ENCODE measurements around the gene SGMS1.
"Not testable (repeated sequence)": the region's sequence is repeated elsewhere in the genome, so short reads cannot be mapped to it uniquely, and the experiment has no call there.

SGMS1 gene

DNA sequence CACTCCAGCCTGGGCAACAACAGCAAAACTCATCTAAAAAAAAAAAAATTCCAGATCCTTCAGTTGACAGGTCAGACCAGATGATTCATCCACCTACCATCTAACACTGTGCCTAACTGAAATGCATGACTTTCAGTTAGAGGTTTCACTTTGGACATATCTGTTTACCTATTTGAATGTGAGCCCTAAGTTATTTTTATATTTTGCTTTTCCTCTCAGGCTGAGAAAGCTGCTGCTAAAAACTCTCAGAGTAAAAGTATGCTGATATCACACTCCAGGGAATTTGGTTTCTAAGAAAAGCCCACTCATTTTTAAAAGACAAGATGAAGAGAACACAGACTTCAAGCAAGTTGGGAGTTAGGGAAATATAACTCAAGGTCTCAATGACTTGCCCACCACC is 126.0 kb downstream of the SGMS1 start:
- H3K4me3 ChIP-seq (ENCODE audit: insufficient read depth in 1 of 2, low read depth in 1 of 2, low read length in 2 of 2): peak overlapping the region in 1 of 2 experiments; percentile 63
- no peak overlapping the region for H2BK12ac ChIP-seq (ENCODE audit: low read length in 2 of 2)
- no peak overlapping the region for H3K23ac ChIP-seq (ENCODE audit: low read length in 2 of 2)
- no peak overlapping the region for H2AFZ ChIP-seq (ENCODE audit: low read depth, low read length)
- no peaks in the 10 kb centered on the region for H3K27me3 ChIP-seq (ENCODE audit: control insufficient read depth in 1 of 2, insufficient read depth in 1 of 2, low read length in 2 of 2)
- no peak overlapping the region for H4K91ac ChIP-seq (ENCODE audit: low read length)
- no peak overlapping the region for H3K14ac ChIP-seq (ENCODE audit: low read length in 2 of 2)
- H3K4me1 ChIP-seq (ENCODE audit: control insufficient read depth, insufficient read depth, low read depth, low read length): peaks cover 2% of the 10 kb centered on the region
- H3K4me2 ChIP-seq (ENCODE audit: low read length, poor library complexity, severe bottlenecking): no peak overlapping the region
- H3K9ac ChIP-seq (ENCODE audit: low read length): peak overlapping the region; percentile 62
- peak overlapping the region; percentile 68 for H3K27ac ChIP-seq (ENCODE audit: low read length, poor library complexity, severe bottlenecking)
- H3K36me3 ChIP-seq (ENCODE audit: control insufficient read depth in 1 of 2, insufficient read depth in 2 of 2, low read depth in 1 of 2, low read length in 2 of 2): no peaks in the 10 kb centered on the region
- no peak overlapping the region for H2BK15ac ChIP-seq (ENCODE audit: low read depth, poor library complexity, severe bottlenecking)
- peaks cover 15% of the 10 kb centered on the region for H3K79me1 ChIP-seq (replicated peaks; ENCODE audit: low read length, poor library complexity, severe bottlenecking)
- H2BK5ac ChIP-seq (ENCODE audit: low read depth, low read length, poor library complexity, severe bottlenecking): no peak overlapping the region
- peak; percentile 25 for DNase-seq
- no peak overlapping the region for H3K4ac ChIP-seq (ENCODE audit: low read depth in 1 of 2, low read length in 2 of 2)
- no peaks in the 10 kb centered on the region for H3K9me3 ChIP-seq (ENCODE audit: control insufficient read depth, low read length)
- no peak overlapping the region for H3K18ac ChIP-seq (ENCODE audit: low read depth in 1 of 2, low read length in 2 of 2)
- H2BK120ac ChIP-seq (ENCODE audit: low read depth, low read length): no peak overlapping the region
- no peak overlapping the region for H2AK5ac ChIP-seq (ENCODE audit: low read length, severe bottlenecking)
- H4K8ac ChIP-seq (ENCODE audit: low read length): no peak overlapping the region

DNA sequence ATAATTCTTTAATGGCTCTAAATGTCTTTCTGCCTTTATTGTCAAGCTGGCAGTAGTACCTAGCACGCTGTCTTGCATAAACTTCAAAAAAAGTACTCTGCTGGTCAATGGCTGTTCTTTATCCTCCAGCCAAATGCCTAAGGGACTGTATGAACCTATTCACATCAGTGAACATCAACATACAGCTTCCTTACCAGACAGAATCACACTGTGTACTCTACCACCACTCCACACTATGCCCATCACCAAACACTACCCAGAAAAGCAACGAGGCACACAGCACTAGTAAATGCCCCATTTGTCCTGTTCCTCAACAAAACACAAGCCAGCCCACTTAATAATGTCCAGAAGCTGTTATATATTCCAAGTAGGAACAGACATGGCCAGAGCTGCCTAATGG is 127.5 kb downstream of the SGMS1 start:
- H2BK15ac ChIP-seq (ENCODE audit: low read depth, poor library complexity, severe bottlenecking): no peak overlapping the region
- 93% methylated on average over 2 of the region's 2 CpGs for WGBS
- H3K79me1 ChIP-seq (replicated peaks; ENCODE audit: low read length, poor library complexity, severe bottlenecking): peaks cover 15% of the 10 kb centered on the region

DNA sequence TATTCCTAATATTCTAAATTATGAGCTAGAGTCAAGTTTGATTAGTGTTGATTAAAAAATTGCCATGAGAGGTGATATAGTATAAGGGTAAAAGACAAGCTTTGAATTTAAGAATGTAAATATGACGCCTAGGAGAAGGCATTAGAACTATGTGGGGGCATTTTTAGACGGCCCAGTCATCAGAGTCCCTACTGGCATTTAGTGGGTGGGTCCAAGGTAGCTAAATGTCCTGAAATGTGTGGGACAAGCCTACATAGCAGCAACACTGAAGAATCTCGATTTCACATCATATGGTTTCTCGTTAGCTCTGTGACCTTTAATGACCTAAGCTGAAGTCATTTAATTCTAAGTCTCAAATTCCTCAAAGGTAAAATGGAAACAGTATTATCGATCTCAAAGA is 133.5 kb downstream of the SGMS1 start:
- Histone ChIP-seq H3K36me3 (ENCODE audit: control insufficient read depth in 1 of 2, insufficient read depth in 2 of 2, low read depth in 1 of 2, low read length in 2 of 2) (no peaks in the 10 kb centered on the region), H3K9ac (ENCODE audit: low read length) (no peak overlapping the region), H4K8ac (ENCODE audit: low read length) (no peak overlapping the region), H3K4me2 (ENCODE audit: low read length, poor library complexity, severe bottlenecking) (no peak overlapping the region), H3K4me3 (ENCODE audit: insufficient read depth in 1 of 2, low read depth in 1 of 2, low read length in 2 of 2) (no peak overlapping the region), H3K14ac (ENCODE audit: low read length in 2 of 2) (no peak overlapping the region), H2BK15ac (ENCODE audit: low read depth, poor library complexity, severe bottlenecking) (no peak overlapping the region), H2AK5ac (ENCODE audit: low read length, severe bottlenecking) (no peak overlapping the region), H2BK5ac (ENCODE audit: low read depth, low read length, poor library complexity, severe bottlenecking) (no peak overlapping the region), H3K9me3 (ENCODE audit: control insufficient read depth, low read length) (peaks cover under 1% of the 10 kb centered on the region), H3K79me1 (replicated peaks; ENCODE audit: low read length, poor library complexity, severe bottlenecking) (peaks cover 10% of the 10 kb centered on the region), H3K23ac (ENCODE audit: low read length in 2 of 2) (no peak overlapping the region), H4K91ac (ENCODE audit: low read length) (no peak overlapping the region), H2BK120ac (ENCODE audit: low read depth, low read length) (no peak overlapping the region), H3K27ac (ENCODE audit: low read length, poor library complexity, severe bottlenecking) (no peak overlapping the region), H2BK12ac (ENCODE audit: low read length in 2 of 2) (no peak overlapping the region), H3K27me3 (ENCODE audit: control insufficient read depth in 1 of 2, insufficient read depth in 1 of 2, low read length in 2 of 2) (no peaks in the 10 kb centered on the region), H3K18ac (ENCODE audit: low read depth in 1 of 2, low read length in 2 of 2) (no peak overlapping the region), H3K4me1 (ENCODE audit: control insufficient read depth, insufficient read depth, low read depth, low read length) (peaks cover 1% of the 10 kb centered on the region), H3K4ac (ENCODE audit: low read depth in 1 of 2, low read length in 2 of 2) (no peak overlapping the region), H2AFZ (ENCODE audit: low read depth, low read length) (no peak overlapping the region)
- 88% methylated on average over 4 of the region's 5 CpGs for WGBS
- DNase-seq: no peak

More for the DNA sequence above, 127.5 kb downstream of the SGMS1 start:
- Histone ChIP-seq H3K4me2 (ENCODE audit: low read length, poor library complexity, severe bottlenecking) (no peak overlapping the region), H4K91ac (ENCODE audit: low read length) (no peak overlapping the region), H2AK5ac (ENCODE audit: low read length, severe bottlenecking) (peak overlapping the region; percentile 65), H3K36me3 (ENCODE audit: control insufficient read depth in 1 of 2, insufficient read depth in 2 of 2, low read depth in 1 of 2, low read length in 2 of 2) (no peaks in the 10 kb centered on the region), H3K9me3 (ENCODE audit: control insufficient read depth, low read length) (no peaks in the 10 kb centered on the region), H3K4me1 (ENCODE audit: control insufficient read depth, insufficient read depth, low read depth, low read length) (no peaks in the 10 kb centered on the region), H3K4ac (ENCODE audit: low read depth in 1 of 2, low read length in 2 of 2) (no peak overlapping the region), H2AFZ (ENCODE audit: low read depth, low read length) (no peak overlapping the region), H3K9ac (ENCODE audit: low read length) (no peak overlapping the region), H3K27ac (ENCODE audit: low read length, poor library complexity, severe bottlenecking) (no peak overlapping the region), H2BK5ac (ENCODE audit: low read depth, low read length, poor library complexity, severe bottlenecking) (no peak overlapping the region), H3K14ac (ENCODE audit: low read length in 2 of 2) (no peak overlapping the region), H2BK12ac (ENCODE audit: low read length in 2 of 2) (no peak overlapping the region), H3K18ac (ENCODE audit: low read depth in 1 of 2, low read length in 2 of 2) (no peak overlapping the region), H3K23ac (ENCODE audit: low read length in 2 of 2) (no peak overlapping the region), H2BK120ac (ENCODE audit: low read depth, low read length) (no peak overlapping the region), H3K27me3 (ENCODE audit: control insufficient read depth in 1 of 2, insufficient read depth in 1 of 2, low read length in 2 of 2) (no peaks in the 10 kb centered on the region), H4K8ac (ENCODE audit: low read length) (no peak overlapping the region), H3K4me3 (ENCODE audit: insufficient read depth in 1 of 2, low read depth in 1 of 2, low read length in 2 of 2) (no peak overlapping the region)
- DNase-seq: no peak

DNA sequence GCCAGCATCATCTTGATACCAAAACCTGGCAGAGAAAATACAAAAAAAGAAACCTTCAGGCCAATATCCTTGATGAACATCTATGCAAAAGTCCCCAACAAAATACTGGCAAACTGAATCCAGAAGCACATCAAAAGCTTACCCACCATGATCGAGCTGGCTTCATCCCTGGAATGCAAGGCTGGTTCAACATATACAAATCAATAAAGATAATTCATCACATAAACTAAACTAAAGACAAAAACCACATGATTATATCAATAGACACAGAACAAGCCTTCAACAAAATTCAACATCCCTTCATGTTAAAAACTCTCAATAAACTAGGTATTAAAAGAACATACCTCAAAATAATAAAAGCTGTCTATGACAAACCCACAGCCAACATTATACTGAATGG is 139.2 kb downstream of the SGMS1 start:
- not testable (repeated sequence) for H2BK12ac ChIP-seq (ENCODE audit: low read length in 2 of 2); H3K27ac ChIP-seq (ENCODE audit: low read length, poor library complexity, severe bottlenecking); H2BK120ac ChIP-seq (ENCODE audit: low read depth, low read length); H2BK15ac ChIP-seq (ENCODE audit: low read depth, poor library complexity, severe bottlenecking); H3K18ac ChIP-seq (ENCODE audit: low read depth in 1 of 2, low read length in 2 of 2); H3K4ac ChIP-seq (ENCODE audit: low read depth in 1 of 2, low read length in 2 of 2); H2AK5ac ChIP-seq (ENCODE audit: low read length, severe bottlenecking); H3K36me3 ChIP-seq (ENCODE audit: control insufficient read depth in 1 of 2, insufficient read depth in 2 of 2, low read depth in 1 of 2, low read length in 2 of 2); H3K4me1 ChIP-seq (ENCODE audit: control insufficient read depth, insufficient read depth, low read depth, low read length); H3K4me3 ChIP-seq (ENCODE audit: insufficient read depth in 1 of 2, low read depth in 1 of 2, low read length in 2 of 2); H3K4me2 ChIP-seq (ENCODE audit: low read length, poor library complexity, severe bottlenecking); H2AFZ ChIP-seq (ENCODE audit: low read depth, low read length); H4K8ac ChIP-seq (ENCODE audit: low read length); DNase-seq; H3K14ac ChIP-seq (ENCODE audit: low read length in 2 of 2); H2BK5ac ChIP-seq (ENCODE audit: low read depth, low read length, poor library complexity, severe bottlenecking); H3K23ac ChIP-seq (ENCODE audit: low read length in 2 of 2); H3K9ac ChIP-seq (ENCODE audit: low read length); H4K91ac ChIP-seq (ENCODE audit: low read length); H3K27me3 ChIP-seq (ENCODE audit: control insufficient read depth in 1 of 2, insufficient read depth in 1 of 2, low read length in 2 of 2)
- peaks cover 23% of the 10 kb centered on the region for H3K9me3 ChIP-seq (ENCODE audit: control insufficient read depth, low read length)
- H3K79me1 ChIP-seq (replicated peaks; ENCODE audit: low read length, poor library complexity, severe bottlenecking): peaks cover 13% of the 10 kb centered on the region
- WGBS: 48% methylated on average over 1 of the region's 1 CpG
